Small intestine (tissue), 7 donors: ENCODE measurements around the gene REV1. TPM values are rescaled to one million over a fixed set of nuclear protein-coding genes. Genes with fewer than 3 reads are reported as not detected.
"Not testable (repeated sequence)": the region's sequence is repeated elsewhere in the genome, so short reads cannot be mapped to it uniquely, and the experiment has no call there.

ENCODE experiments used
- DNase-seq, 2 donors: peaks; one replicate each; pipeline versions ENCODE4 v3.0.0 to v3.0.0-alpha.2; 2013
- FAIRE-seq: peaks from 2 replicates; lab custom pipeline; 2012; peaks lifted over from hg19 to GRCh38; lab: Jason Lieb, UNC
- H3K27ac ChIP-seq, 3 donors: one replicate each; pipeline ENCODE4 v1.5.1; 2013; ENCODE audit warnings: low read length in 2 of 3, mild to moderate bottlenecking in 2 of 3, control low read depth in 1 of 3, inconsistent platforms in 1 of 3, low read depth in 1 of 3, moderate library complexity in 1 of 3
- H3K27me3 ChIP-seq, 3 donors: one replicate each; pipeline ENCODE4 v1.6.1; 2013; ENCODE audit warnings: low read length in 3 of 3, inconsistent platforms in 1 of 3; ENCODE audit not compliant: control insufficient read depth in 3 of 3, insufficient read depth in 3 of 3
- H3K36me3 ChIP-seq, 3 donors: one replicate each; pipeline ENCODE4 v1.6.1; 2013; ENCODE audit warnings: low read length in 3 of 3, inconsistent platforms in 1 of 3, low read depth in 1 of 3, mild to moderate bottlenecking in 1 of 3, moderate library complexity in 1 of 3; ENCODE audit not compliant: control insufficient read depth in 3 of 3, insufficient read depth in 2 of 3
- H3K4me1 ChIP-seq, 3 donors: one replicate each; pipeline ENCODE4 v1.6.1; 2013; ENCODE audit warnings: low read length in 2 of 3, inconsistent platforms in 1 of 3, low read depth in 1 of 3, mild to moderate bottlenecking in 1 of 3, moderate library complexity in 1 of 3; ENCODE audit not compliant: control insufficient read depth in 3 of 3, insufficient read depth in 2 of 3
- H3K4me3 ChIP-seq, 3 donors: one replicate each; pipeline ENCODE4 v1.5.1; 2013; ENCODE audit warnings: low read length in 3 of 3, control low read depth in 1 of 3, inconsistent platforms in 1 of 3, low read depth in 1 of 3, mild to moderate bottlenecking in 1 of 3, moderate library complexity in 1 of 3
- H3K9me3 ChIP-seq, 2 donors: one replicate each; pipeline ENCODE4 v1.6.1; 2013; ENCODE audit warnings: low read depth in 1 of 2, low read length in 1 of 2; ENCODE audit not compliant: control insufficient read depth in 2 of 2, insufficient read depth in 1 of 2
- WGBS, 3 donors: extraction: QIAGEN DNeasy Blood & Tissue Kit; methylation state at CpG; one replicate each; pipeline ENCODE4 v1.1.7; 2013; 5-methylcytosine and 5-hydroxymethylcytosine counted together
- polyA plus RNA-seq, 4 donors: library from polyadenylated mRNA; stranded (reverse) in 3 of 4; unstranded in 1 of 4; fragments of 200-250 nt in 3 of 4; fragments of 120-200 nt in 1 of 4; gene quantifications; one replicate each; pipeline versions ENCODE4 v1.2.1 to v1.2.3, GENCODE V29; 2013
- donor health status: healthy with polysubstance abuse.
- donor health status: control.
- donor health status: control.
- donor health status: Bipolar disorder and iron deficiency.
- donor health status: healthy.

The REV1 gene
- polyA plus RNA-seq, 4 donors = 9.7 to 40.1 (median 17.8) TPM

GRCh38 chr2:99471654-99472599 lies 17.9 kb downstream of the REV1 start:
- H3K36me3 ChIP-seq = no peaks in the 10 kb centered on the region
- FAIRE-seq (no peak), DNase-seq (no peak)
- H3K4me1 ChIP-seq = peaks cover 0 to 6% (median 0%) of the 10 kb centered on the region in 3 donors
- H3K4me3 ChIP-seq = no peak overlapping the region
- 74 to 75% (median 75%) methylated on average over 7 of the region's 7 CpGs for WGBS, 3 donors
- H3K27ac ChIP-seq = no peak overlapping the region
- H3K9me3 ChIP-seq = no peaks in the 10 kb centered on the region
- H3K27me3 ChIP-seq = no peaks in the 10 kb centered on the region

GRCh38 chr2:99470957-99471356 lies 18.9 kb downstream of the REV1 start:
- no peak overlapping the region for H3K27ac ChIP-seq
- FAIRE-seq = no peak

GRCh38 chr2:99470459-99470858 lies 19.4 kb downstream of the REV1 start:
- not testable (repeated sequence) for DNase-seq, H3K27me3 ChIP-seq, H3K4me1 ChIP-seq, H3K36me3 ChIP-seq, H3K4me3 ChIP-seq, H3K9me3 ChIP-seq, FAIRE-seq, H3K27ac ChIP-seq
- WGBS, 3 donors = 94 to 98% (median 96%) methylated on average over 8 of the region's 8 CpGs

More at GRCh38 chr2:99470957-99471356, 18.9 kb downstream of the REV1 start:
- Histone ChIP-seq H3K4me3 (no peak overlapping the region), H3K9me3 (no peaks in the 10 kb centered on the region), H3K4me1 (peaks cover 0 to 6% (median 0%) of the 10 kb centered on the region in 3 donors), H3K27me3 (no peaks in the 10 kb centered on the region), H3K36me3 (no peaks in the 10 kb centered on the region)
- no peak for DNase-seq

GRCh38 chr2:99469394-99469793 lies 20.4 kb downstream of the REV1 start:
- no peak overlapping the region for H3K27ac ChIP-seq
- FAIRE-seq (no peak), DNase-seq (no peak)
- no peaks in the 10 kb centered on the region for H3K27me3 ChIP-seq
- 96 to 100% (median 97%) methylated on average over 1 of the region's 1 CpG for WGBS, 3 donors
- H3K9me3 ChIP-seq = no peaks in the 10 kb centered on the region
- no peaks in the 10 kb centered on the region for H3K36me3 ChIP-seq
- peaks cover 0 to 6% (median 0%) of the 10 kb centered on the region in 3 donors for H3K4me1 ChIP-seq
- no peak overlapping the region for H3K4me3 ChIP-seq

GRCh38 chr2:99468155-99468554 lies 21.7 kb downstream of the REV1 start:
- Histone ChIP-seq H3K9me3 (no peaks in the 10 kb centered on the region), H3K27ac (no peak overlapping the region), H3K36me3 (peaks cover 0 to 6% (median 0%) of the 10 kb centered on the region in 3 donors), H3K4me3 (no peak overlapping the region), H3K4me1 (peaks cover 0 to 6% (median 0%) of the 10 kb centered on the region in 3 donors), H3K27me3 (no peaks in the 10 kb centered on the region)
- DNase-seq (no peak), FAIRE-seq (no peak)
- 85 to 99% (median 94%) methylated on average over 4 of the region's 4 CpGs for WGBS, 3 donors

- H3K27me3 ChIP-seq = no peaks in the 10 kb centered on the region
- H3K9me3 ChIP-seq = peaks cover 0 to 3% of the 10 kb centered on the region in 2 donors
- H3K4me1 ChIP-seq = peaks cover 0 to 6% (median 0%) of the 10 kb centered on the region in 3 donors
- FAIRE-seq (no peak), DNase-seq (no peak)
- 77 to 91% (median 86%) methylated on average over 3 of the region's 3 CpGs for WGBS, 3 donors
- H3K27ac ChIP-seq = no peak overlapping the region
- H3K36me3 ChIP-seq = peaks cover 0 to 8% (median 0%) of the 10 kb centered on the region in 3 donors
- H3K4me3 ChIP-seq = no peak overlapping the region
Observed at GRCh38 chr2:99467390-99467789, 22.4 kb downstream of the REV1 start.

- WGBS, 3 donors = 87 to 98% (median 96%) methylated on average over 4 of the region's 4 CpGs
Observed at GRCh38 chr2:99461828-99462483, 27.9 kb downstream of the REV1 start.

GRCh38 chr2:99458529-99458928 lies 31.3 kb downstream of the REV1 start:
- H3K4me1 ChIP-seq = no peaks in the 10 kb centered on the region
- no peaks in the 10 kb centered on the region for H3K27me3 ChIP-seq
- no peak for DNase-seq
- no peak for FAIRE-seq
- peaks cover 4 to 18% (median 9%) of the 10 kb centered on the region in 3 donors for H3K36me3 ChIP-seq
- H3K27ac ChIP-seq = no peak overlapping the region
- peaks cover 0 to 4% of the 10 kb centered on the region in 2 donors for H3K9me3 ChIP-seq
- H3K4me3 ChIP-seq = no peak overlapping the region
- WGBS, 3 donors = 93 to 98% (median 96%) methylated on average over 2 of the region's 2 CpGs

More at GRCh38 chr2:99461828-99462483, 27.9 kb downstream of the REV1 start:
- peaks cover 0 to 4% of the 10 kb centered on the region in 2 donors for H3K9me3 ChIP-seq
- H3K4me3 ChIP-seq = no peak overlapping the region
- FAIRE-seq = no peak
- DNase-seq = no peak
- no peaks in the 10 kb centered on the region for H3K4me1 ChIP-seq
- no peak overlapping the region for H3K27ac ChIP-seq
- peaks cover 4 to 14% (median 7%) of the 10 kb centered on the region in 3 donors for H3K36me3 ChIP-seq
- H3K27me3 ChIP-seq = no peaks in the 10 kb centered on the region
